ENCODE measurements around the gene SEM1.

GRCh38 chr7:96676919-96677318 is 32.7 kb downstream of the SEM1 start:
- no peak for TF ChIP-seq CTCF (IDR thresholded peaks at IDR 0.05)
- TF ChIP-seq POLR2AphosphoS5 (IDR thresholded peaks at IDR 0.05; ENCODE audit: insufficient read depth in 1 of 2, low read depth in 1 of 2) = no peak
- no peak for TF ChIP-seq POLR2A (IDR thresholded peaks at IDR 0.05)
